PC-3 (cell line): ENCODE results near the gene CLCN4.

ENCODE experiments used
- EZH2 ChIP-seq: fragments of 300-600 bp; sonication (generic); IDR thresholded peaks from one replicate; pipeline ENCODE4 v1.6.1; 2017; ENCODE audit warnings: antibody characterized with exemption, mild to moderate bottlenecking, low read length; ENCODE audit not compliant: unreplicated experiment
- TF ChIP-seq, protein P1 (sequence below): fragments of 300-600 bp; sonication (generic); conservative IDR thresholded peaks from 2 replicates; pipeline ENCODE4 v1.5.1; 2017; ENCODE audit warnings: antibody characterized with exemption, low read depth, mild to moderate bottlenecking, low read length

DNA sequence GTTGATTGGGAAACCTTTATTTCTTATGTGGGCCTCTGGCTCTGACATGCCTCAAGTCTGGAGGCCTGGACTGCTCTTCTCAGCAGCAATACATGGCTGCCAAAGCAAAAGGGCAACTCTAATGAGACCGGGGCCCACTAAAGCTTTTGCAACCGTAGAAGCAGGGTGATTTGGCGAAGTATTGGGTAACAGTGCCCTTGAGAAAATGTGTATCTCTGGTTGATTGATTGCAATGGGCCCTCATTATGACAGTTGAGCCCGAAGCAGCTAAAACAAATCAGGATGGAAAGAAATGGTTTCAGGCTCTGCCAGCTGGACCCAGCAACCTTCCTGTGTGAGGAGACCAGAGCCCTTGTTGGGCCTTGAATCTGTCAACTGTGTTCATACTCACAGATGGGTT, 73.4 kb downstream of the CLCN4 start:
- TF ChIP-seq, protein P1, sequence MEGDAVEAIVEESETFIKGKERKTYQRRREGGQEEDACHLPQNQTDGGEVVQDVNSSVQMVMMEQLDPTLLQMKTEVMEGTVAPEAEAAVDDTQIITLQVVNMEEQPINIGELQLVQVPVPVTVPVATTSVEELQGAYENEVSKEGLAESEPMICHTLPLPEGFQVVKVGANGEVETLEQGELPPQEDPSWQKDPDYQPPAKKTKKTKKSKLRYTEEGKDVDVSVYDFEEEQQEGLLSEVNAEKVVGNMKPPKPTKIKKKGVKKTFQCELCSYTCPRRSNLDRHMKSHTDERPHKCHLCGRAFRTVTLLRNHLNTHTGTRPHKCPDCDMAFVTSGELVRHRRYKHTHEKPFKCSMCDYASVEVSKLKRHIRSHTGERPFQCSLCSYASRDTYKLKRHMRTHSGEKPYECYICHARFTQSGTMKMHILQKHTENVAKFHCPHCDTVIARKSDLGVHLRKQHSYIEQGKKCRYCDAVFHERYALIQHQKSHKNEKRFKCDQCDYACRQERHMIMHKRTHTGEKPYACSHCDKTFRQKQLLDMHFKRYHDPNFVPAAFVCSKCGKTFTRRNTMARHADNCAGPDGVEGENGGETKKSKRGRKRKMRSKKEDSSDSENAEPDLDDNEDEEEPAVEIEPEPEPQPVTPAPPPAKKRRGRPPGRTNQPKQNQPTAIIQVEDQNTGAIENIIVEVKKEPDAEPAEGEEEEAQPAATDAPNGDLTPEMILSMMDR: no peak
- TF ChIP-seq EZH2: no peak
